Sigmoid colon (tissue), 7 donors: ENCODE data around the gene PDE3B. TPM values are rescaled to one million over a fixed set of nuclear protein-coding genes. Genes with fewer than 3 reads are reported as not detected.

Experiments
- DNase-seq: peaks from one replicate; pipeline ENCODE4 v3.0.0-alpha.2; 2019
- H3K27ac ChIP-seq, 4 donors: fragments of 200-600 bp; sonication (generic); one replicate each; pipeline ENCODE4 v1.5.1; 2016 to 2019; ENCODE audit warnings: mild to moderate bottlenecking in 1 of 4
- H3K27me3 ChIP-seq, 3 donors: fragments of 200-600 bp; sonication (generic); one replicate each; pipeline ENCODE4 v1.5.1; 2019; ENCODE audit warnings: mild to moderate bottlenecking in 1 of 3
- H3K36me3 ChIP-seq, 4 donors: fragments of 200-600 bp; sonication (generic); one replicate each; pipeline ENCODE4 v1.5.1; 2016 to 2019
- H3K4me1 ChIP-seq, 4 donors: fragments of 200-600 bp; sonication (generic); one replicate each; pipeline ENCODE4 v1.5.1; 2017 to 2019
- H3K4me3 ChIP-seq, 4 donors: fragments of 200-600 bp; sonication (generic); one replicate each; pipeline ENCODE4 v1.5.1; 2017 to 2019; ENCODE audit warnings: mild to moderate bottlenecking in 2 of 4, moderate library complexity in 1 of 4
- H3K9me3 ChIP-seq, 4 donors: fragments of 200-600 bp in 3 of 4; sonication (generic) in 3 of 4; one replicate each; pipeline versions ENCODE4 v1.5.1 to v1.6.1; 2013 to 2019
- CTCF ChIP-seq, 4 experiments: fragments of 450-650 bp in 3 of 4; fragments of 200-600 bp in 1 of 4; IDR thresholded peaks; one replicate each; pipeline ENCODE4 v1.5.1; 2016 to 2019; ENCODE audit warnings: antibody characterized with exemption in 4 of 4, mild to moderate bottlenecking in 3 of 4, moderate library complexity in 2 of 4
- EP300 ChIP-seq, 4 donors: sonication (generic); formaldehyde crosslinking; IDR thresholded peaks; one replicate each; pipeline ENCODE4 v1.6.1; 2017; ENCODE audit warnings: antibody characterized with exemption in 4 of 4
- POLR2A ChIP-seq, 2 donors: fragments of 450-650 bp; IDR thresholded peaks; one replicate each; pipeline ENCODE4 v1.6.1; 2016; ENCODE audit warnings: antibody characterized with exemption in 2 of 2, mild to moderate bottlenecking in 2 of 2, moderate library complexity in 2 of 2
- POLR2AphosphoS5 ChIP-seq, 4 donors: sonication (generic); formaldehyde crosslinking; IDR thresholded peaks; one replicate each; pipeline ENCODE4 v1.6.1; 2017; ENCODE audit warnings: antibody characterized with exemption in 4 of 4
- WGBS, 2 donors: extraction: QIAGEN DNeasy Blood & Tissue Kit; methylation state at CpG; one replicate each; pipeline ENCODE4 v1.1.7; 2013; 5-methylcytosine and 5-hydroxymethylcytosine counted together
- intact Hi-C: fragments of 100-400 bp; cut with DNase I; formaldehyde crosslinking; loops from one replicate; pipeline ENCODE4 v1.15.1; 2023
- polyA plus RNA-seq, 3 donors: library from polyadenylated mRNA; stranded (reverse); fragments of 200-250 nt; gene quantifications; one replicate each; pipeline ENCODE4 v1.2.3, GENCODE V29; 2013
- total RNA-seq, 4 donors: library from RNA; depleted of rRNA; stranded (reverse); fragments of >200 nt; gene quantifications; one replicate each; pipeline ENCODE4 v1.1.0, GENCODE V29; 2016
- donor health status: healthy with polysubstance abuse.
- donor health status: Bipolar disorder and iron deficiency.
- donor health status: healthy.

The PDE3B gene
- total and polyA plus RNA-seq, 7 donors, result 1.2 to 132 (median 78.3) TPM

- no peaks in the 10 kb centered on the region for H3K27me3 ChIP-seq
- H3K4me1 ChIP-seq, result peaks cover 0 to 35% (median 23%) of the 10 kb centered on the region in 4 donors
- intact Hi-C loops, result no loop called here
- peaks cover 0 to 3% (median 1%) of the 10 kb centered on the region in 4 donors for H3K9me3 ChIP-seq
- TF ChIP-seq EP300 (IDR thresholded peaks at IDR 0.05) (no peak), POLR2AphosphoS5 (IDR thresholded peaks at IDR 0.05) (no peak), POLR2A (IDR thresholded peaks at IDR 0.05) (no peak), CTCF (IDR thresholded peaks at IDR 0.05) (no peak)
- H3K4me3 ChIP-seq, result no peak overlapping the region
- DNase-seq, result no peak
- WGBS, 2 donors, result 56 to 79% methylated on average over 1 of the region's 1 CpG
- peak overlapping the region in 1 of 4 donors; percentile 22 for H3K27ac ChIP-seq
- H3K36me3 ChIP-seq, result no peaks in the 10 kb centered on the region
Measured at GRCh38 chr11:14698771-14699170, 55.2 kb downstream of the PDE3B start.

GRCh38 chr11:14700593-14700992, 57.0 kb downstream of the PDE3B start:
- 58 to 68% methylated on average over 1 of the region's 1 CpG for WGBS, 2 donors
- intact Hi-C loops, result no loop called here
- TF ChIP-seq EP300 (IDR thresholded peaks at IDR 0.05) (no peak), POLR2A (IDR thresholded peaks at IDR 0.05) (no peak), CTCF (IDR thresholded peaks at IDR 0.05) (no peak), POLR2AphosphoS5 (IDR thresholded peaks at IDR 0.05) (no peak)
- DNase-seq, result no peak
- Histone ChIP-seq H3K4me1 (peaks cover 0 to 35% (median 23%) of the 10 kb centered on the region in 4 donors), H3K36me3 (no peaks in the 10 kb centered on the region), H3K27ac (no peak overlapping the region), H3K4me3 (peak overlapping the region in 1 of 4 donors; percentile 2), H3K27me3 (no peaks in the 10 kb centered on the region), H3K9me3 (peaks cover 0 to 3% (median under 1%) of the 10 kb centered on the region in 4 donors)

GRCh38 chr11:14702760-14703159, 59.2 kb downstream of the PDE3B start:
- Histone ChIP-seq H3K4me1 (peaks cover 0 to 35% (median 23%) of the 10 kb centered on the region in 4 donors), H3K4me3 (no peak overlapping the region), H3K36me3 (no peaks in the 10 kb centered on the region), H3K27ac (no peak overlapping the region), H3K9me3 (peaks cover 0 to 3% (median 0%) of the 10 kb centered on the region in 4 donors), H3K27me3 (no peaks in the 10 kb centered on the region)
- no peak for DNase-seq
- intact Hi-C loops, result no loop called here
- WGBS, 2 donors, result 96 to 100% methylated on average over 1 of the region's 1 CpG
- TF ChIP-seq EP300 (IDR thresholded peaks at IDR 0.05) (no peak), POLR2A (IDR thresholded peaks at IDR 0.05) (no peak), CTCF (IDR thresholded peaks at IDR 0.05) (no peak), POLR2AphosphoS5 (IDR thresholded peaks at IDR 0.05) (no peak)

GRCh38 chr11:14703731-14704130, 60.1 kb downstream of the PDE3B start:
- Histone ChIP-seq H3K4me1 (peaks cover 0 to 30% (median 22%) of the 10 kb centered on the region in 4 donors), H3K36me3 (no peaks in the 10 kb centered on the region), H3K9me3 (peaks cover 0 to 6% (median 0%) of the 10 kb centered on the region in 4 donors), H3K4me3 (no peak overlapping the region), H3K27ac (no peak overlapping the region), H3K27me3 (no peaks in the 10 kb centered on the region)
- intact Hi-C loops, result no loop called here
- TF ChIP-seq POLR2AphosphoS5 (IDR thresholded peaks at IDR 0.05) (no peak), EP300 (IDR thresholded peaks at IDR 0.05) (no peak), CTCF (IDR thresholded peaks at IDR 0.05) (no peak)
- no peak for DNase-seq
- 97 to 98% methylated on average over 1 of the region's 1 CpG for WGBS, 2 donors

- intact Hi-C loops, result no loop called here
Measured at GRCh38 chr11:14705067-14705466, 61.5 kb downstream of the PDE3B start.

More at GRCh38 chr11:14705067-14705466, 61.5 kb downstream of the PDE3B start:
- no peak for DNase-seq
- Histone ChIP-seq H3K27me3 (no peaks in the 10 kb centered on the region), H3K27ac (no peak overlapping the region), H3K36me3 (no peaks in the 10 kb centered on the region), H3K4me1 (peaks cover 0 to 18% (median 13%) of the 10 kb centered on the region in 4 donors), H3K9me3 (peaks cover 0 to 6% (median 0%) of the 10 kb centered on the region in 4 donors), H3K4me3 (no peak overlapping the region)
- no peak for TF ChIP-seq POLR2AphosphoS5 (IDR thresholded peaks at IDR 0.05)
- TF ChIP-seq POLR2A (IDR thresholded peaks at IDR 0.05), result no peak
- TF ChIP-seq EP300 (IDR thresholded peaks at IDR 0.05), result no peak
- TF ChIP-seq CTCF (IDR thresholded peaks at IDR 0.05), result no peak
- WGBS, 2 donors, result 92 to 93% methylated on average over 2 of the region's 2 CpGs
